GM12864 (cell line): ENCODE results near the gene CCNF.

Experiments
- DNase-seq: peaks from one replicate; pipeline ENCODE4 v3.0.0-alpha.2; 2011; ENCODE audit warnings: low read depth
- H3K4me3 ChIP-seq: 2 replicates; pipeline ENCODE4 v1.5.1; 2011; ENCODE audit warnings: mild to moderate bottlenecking, low read depth, low read length, control low read depth
- CTCF ChIP-seq: IDR thresholded peaks from 2 replicates; pipeline ENCODE4 v1.5.1; 2011; ENCODE audit warnings: low read depth, mild to moderate bottlenecking, moderate library complexity, low read length, control low read depth, inconsistent platforms; ENCODE audit errors: missing control alignments

The CCNF gene

GRCh38 chr16:2465653-2466415, 36.6 kb downstream of the CCNF start:
- TF ChIP-seq CTCF: peak; percentile 43
- no peak overlapping the region for H3K4me3 ChIP-seq
- no peak for DNase-seq

GRCh38 chr16:2466667-2467527, 37.6 kb downstream of the CCNF start:
- no peak for TF ChIP-seq CTCF
- H3K4me3 ChIP-seq: peak overlapping the region; percentile 5; the same call in 1 of the 2 replicates
- DNase-seq: no peak

- no peak for DNase-seq
- H3K4me3 ChIP-seq: peak overlapping the region; percentile 49
- TF ChIP-seq CTCF: no peak
Measured at GRCh38 chr16:2467528-2468232, 38.4 kb downstream of the CCNF start.

- no peak for TF ChIP-seq CTCF
- H3K4me3 ChIP-seq: peak overlapping the region; percentile 49
- DNase-seq: no peak
Measured at GRCh38 chr16:2468233-2468724, 39.0 kb downstream of the CCNF start.

- TF ChIP-seq CTCF: no peak
- no peak for DNase-seq
- H3K4me3 ChIP-seq: peak overlapping the region; percentile 49; the same call in 1 of the 2 replicates
Measured at GRCh38 chr16:2468725-2469398, 39.6 kb downstream of the CCNF start.

GRCh38 chr16:2469399-2470233, 40.4 kb downstream of the CCNF start:
- H3K4me3 ChIP-seq: no peak overlapping the region
- no peak for DNase-seq
- TF ChIP-seq CTCF: no peak
